ENCODE results near the gene TNRC6B.
"Not testable (repeated sequence)": the region's sequence is repeated elsewhere in the genome, so short reads cannot be mapped to it uniquely, and the experiment has no call there.

Gene TNRC6B

GRCh38 chr22:40212121-40212520, 34.4 kb downstream of the TNRC6B start:
- no peak for DNase-seq

- DNase-seq: no peak
These were observed 35.8 kb downstream of the TNRC6B start for GRCh38 chr22:40213478-40213877.

- DNase-seq: no peak
These were observed 37.5 kb downstream of the TNRC6B start for GRCh38 chr22:40215266-40215665.

GRCh38 chr22:40216041-40216756, 38.5 kb downstream of the TNRC6B start:
- no peak for DNase-seq

GRCh38 chr22:40218152-40218551, 40.4 kb downstream of the TNRC6B start:
- DNase-seq: no peak

GRCh38 chr22:40218723-40219294, 41.1 kb downstream of the TNRC6B start:
- no peak for DNase-seq

GRCh38 chr22:40220316-40221054, 42.8 kb downstream of the TNRC6B start:
- no peak for DNase-seq

GRCh38 chr22:40221055-40221414, 43.3 kb downstream of the TNRC6B start:
- no peak for DNase-seq

- not testable (repeated sequence) for DNase-seq
These were observed 45.3 kb downstream of the TNRC6B start for GRCh38 chr22:40222979-40223378.

GRCh38 chr22:40224702-40225101, 47.0 kb downstream of the TNRC6B start:
- DNase-seq: no peak

GRCh38 chr22:40226620-40227019, 48.9 kb downstream of the TNRC6B start:
- no peak for DNase-seq

GRCh38 chr22:40231618-40232313, 54.0 kb downstream of the TNRC6B start:
- DNase-seq: no peak

- DNase-seq: no peak
These were observed 54.9 kb downstream of the TNRC6B start for GRCh38 chr22:40232624-40233023.

- DNase-seq: no peak
These were observed 56.2 kb downstream of the TNRC6B start for GRCh38 chr22:40233886-40234285.

- no peak for DNase-seq
These were observed 56.9 kb downstream of the TNRC6B start for GRCh38 chr22:40234658-40235057.

GRCh38 chr22:40235308-40235707, 57.6 kb downstream of the TNRC6B start:
- DNase-seq: no peak

- no peak for DNase-seq
These were observed 58.5 kb downstream of the TNRC6B start for GRCh38 chr22:40236131-40236665.

GRCh38 chr22:40237241-40237640, 59.5 kb downstream of the TNRC6B start:
- DNase-seq: no peak

- DNase-seq: no peak
These were observed 60.2 kb downstream of the TNRC6B start for GRCh38 chr22:40237788-40238424.

GRCh38 chr22:40238425-40239344, 61.0 kb downstream of the TNRC6B start:
- no peak for DNase-seq

GRCh38 chr22:40239345-40239683, 61.6 kb downstream of the TNRC6B start:
- no peak for DNase-seq

- no peak for DNase-seq
These were observed 62.4 kb downstream of the TNRC6B start for GRCh38 chr22:40240160-40240559.
